ENCODE data around the gene ANTXR1. TPM values are rescaled to one million over a fixed set of nuclear protein-coding genes. Genes with fewer than 3 reads are reported as not detected.

ANTXR1 gene
- total and polyA plus RNA-seq, 2 donors (not counting 1 experiment from before 2014, with no cell fraction given): 44.6 to 101 TPM

GRCh38 chr2:69018678-69019095, 5.7 kb downstream of the ANTXR1 start:
- H2AFZ ChIP-seq (ENCODE audit: low read length): no peak overlapping the region
- H3K4me1 ChIP-seq (ENCODE audit: control insufficient read depth, extremely low read depth, insufficient read depth, low read length): peaks cover 9% of the 10 kb centered on the region
- peaks cover 59% of the 10 kb centered on the region for H3K79me2 ChIP-seq (ENCODE audit: control insufficient read depth, insufficient read depth, low read length)
- no peak overlapping the region for H3K27ac ChIP-seq (ENCODE audit: insufficient read depth, low read length)
- no peak overlapping the region for H3K4me3 ChIP-seq (replicated peaks in 1 of 4; ENCODE audit: control extremely low read depth in 1 of 4, insufficient read depth in 1 of 4, low read depth in 3 of 4, low read length in 4 of 4)
- H3K4me2 ChIP-seq (ENCODE audit: extremely low read depth, insufficient read depth, low read length): no peak overlapping the region
- H3K9me3 ChIP-seq (ENCODE audit: control insufficient read depth, insufficient read depth, low read depth, low read length): no peaks in the 10 kb centered on the region
- H3K36me3 ChIP-seq (ENCODE audit: control insufficient read depth, insufficient read depth, low read length): no peaks in the 10 kb centered on the region
- H4K20me1 ChIP-seq (ENCODE audit: control insufficient read depth, extremely low read depth, insufficient read depth, low read length): no peaks in the 10 kb centered on the region
- TF ChIP-seq EZH2 (IDR thresholded peaks at IDR 0.05; ENCODE audit: low read length, missing control alignments): no peak
- TF ChIP-seq, protein P1, sequence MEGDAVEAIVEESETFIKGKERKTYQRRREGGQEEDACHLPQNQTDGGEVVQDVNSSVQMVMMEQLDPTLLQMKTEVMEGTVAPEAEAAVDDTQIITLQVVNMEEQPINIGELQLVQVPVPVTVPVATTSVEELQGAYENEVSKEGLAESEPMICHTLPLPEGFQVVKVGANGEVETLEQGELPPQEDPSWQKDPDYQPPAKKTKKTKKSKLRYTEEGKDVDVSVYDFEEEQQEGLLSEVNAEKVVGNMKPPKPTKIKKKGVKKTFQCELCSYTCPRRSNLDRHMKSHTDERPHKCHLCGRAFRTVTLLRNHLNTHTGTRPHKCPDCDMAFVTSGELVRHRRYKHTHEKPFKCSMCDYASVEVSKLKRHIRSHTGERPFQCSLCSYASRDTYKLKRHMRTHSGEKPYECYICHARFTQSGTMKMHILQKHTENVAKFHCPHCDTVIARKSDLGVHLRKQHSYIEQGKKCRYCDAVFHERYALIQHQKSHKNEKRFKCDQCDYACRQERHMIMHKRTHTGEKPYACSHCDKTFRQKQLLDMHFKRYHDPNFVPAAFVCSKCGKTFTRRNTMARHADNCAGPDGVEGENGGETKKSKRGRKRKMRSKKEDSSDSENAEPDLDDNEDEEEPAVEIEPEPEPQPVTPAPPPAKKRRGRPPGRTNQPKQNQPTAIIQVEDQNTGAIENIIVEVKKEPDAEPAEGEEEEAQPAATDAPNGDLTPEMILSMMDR (conservative IDR thresholded peaks at IDR 0.05 in 1 of 2, IDR thresholded peaks at IDR 0.05 in 1 of 2; ENCODE audit: low read depth in 1 of 2, low read length in 2 of 2): no peak
- no peak for DNase-seq (ENCODE audit: low read depth in 2 of 2)
- H3K27me3 ChIP-seq (ENCODE audit: control insufficient read depth, insufficient read depth, low read length): no peaks in the 10 kb centered on the region
- H3K9ac ChIP-seq (ENCODE audit: insufficient read depth, low read length): no peak overlapping the region

GRCh38 chr2:69020496-69021426, 7.8 kb downstream of the ANTXR1 start:
- peaks cover 9% of the 10 kb centered on the region for H3K4me1 ChIP-seq (ENCODE audit: control insufficient read depth, extremely low read depth, insufficient read depth, low read length)
- TF ChIP-seq, protein P1 (conservative IDR thresholded peaks at IDR 0.05 in 1 of 2, IDR thresholded peaks at IDR 0.05 in 1 of 2; ENCODE audit: low read depth in 1 of 2, low read length in 2 of 2): no peak
- no peak for TF ChIP-seq EZH2 (IDR thresholded peaks at IDR 0.05; ENCODE audit: low read length, missing control alignments)
- H3K4me2 ChIP-seq (ENCODE audit: extremely low read depth, insufficient read depth, low read length): no peak overlapping the region
- no peak overlapping the region for H3K4me3 ChIP-seq (replicated peaks in 1 of 4; ENCODE audit: control extremely low read depth in 1 of 4, insufficient read depth in 1 of 4, low read depth in 3 of 4, low read length in 4 of 4)
- peaks cover 50% of the 10 kb centered on the region for H3K79me2 ChIP-seq (ENCODE audit: control insufficient read depth, insufficient read depth, low read length)
- no peaks in the 10 kb centered on the region for H4K20me1 ChIP-seq (ENCODE audit: control insufficient read depth, extremely low read depth, insufficient read depth, low read length)
- H2AFZ ChIP-seq (ENCODE audit: low read length): no peak overlapping the region
- no peaks in the 10 kb centered on the region for H3K27me3 ChIP-seq (ENCODE audit: control insufficient read depth, insufficient read depth, low read length)
- H3K36me3 ChIP-seq (ENCODE audit: control insufficient read depth, insufficient read depth, low read length): no peaks in the 10 kb centered on the region
- no peak overlapping the region for H3K27ac ChIP-seq (ENCODE audit: insufficient read depth, low read length)
- H3K9me3 ChIP-seq (ENCODE audit: control insufficient read depth, insufficient read depth, low read depth, low read length): no peaks in the 10 kb centered on the region
- DNase-seq (ENCODE audit: low read depth in 2 of 2): no peak
- H3K9ac ChIP-seq (ENCODE audit: insufficient read depth, low read length): no peak overlapping the region

- H4K20me1 ChIP-seq (ENCODE audit: control insufficient read depth, extremely low read depth, insufficient read depth, low read length): no peaks in the 10 kb centered on the region
- H3K27ac ChIP-seq (ENCODE audit: insufficient read depth, low read length): no peak overlapping the region
- no peak overlapping the region for H3K4me2 ChIP-seq (ENCODE audit: extremely low read depth, insufficient read depth, low read length)
- H3K79me2 ChIP-seq (ENCODE audit: control insufficient read depth, insufficient read depth, low read length): peaks cover 43% of the 10 kb centered on the region
- H3K4me1 ChIP-seq (ENCODE audit: control insufficient read depth, extremely low read depth, insufficient read depth, low read length): peaks cover 9% of the 10 kb centered on the region
- H2AFZ ChIP-seq (ENCODE audit: low read length): no peak overlapping the region
- no peak overlapping the region for H3K4me3 ChIP-seq (replicated peaks in 1 of 4; ENCODE audit: control extremely low read depth in 1 of 4, insufficient read depth in 1 of 4, low read depth in 3 of 4, low read length in 4 of 4)
- H3K9me3 ChIP-seq (ENCODE audit: control insufficient read depth, insufficient read depth, low read depth, low read length): no peaks in the 10 kb centered on the region
- no peaks in the 10 kb centered on the region for H3K27me3 ChIP-seq (ENCODE audit: control insufficient read depth, insufficient read depth, low read length)
- H3K36me3 ChIP-seq (ENCODE audit: control insufficient read depth, insufficient read depth, low read length): no peaks in the 10 kb centered on the region
- peak in 1 of 2 donors; percentile 59 for DNase-seq (ENCODE audit: low read depth in 2 of 2)
- TF ChIP-seq, protein P1 (conservative IDR thresholded peaks at IDR 0.05 in 1 of 2, IDR thresholded peaks at IDR 0.05 in 1 of 2; ENCODE audit: low read depth in 1 of 2, low read length in 2 of 2): no peak
- no peak for TF ChIP-seq EZH2 (IDR thresholded peaks at IDR 0.05; ENCODE audit: low read length, missing control alignments)
- no peak overlapping the region for H3K9ac ChIP-seq (ENCODE audit: insufficient read depth, low read length)
Measured at GRCh38 chr2:69021727-69022126, 8.7 kb downstream of the ANTXR1 start.
